Measurements from ENCODE around the gene CNGB1.
"Not testable (repeated sequence)": the region's sequence is repeated elsewhere in the genome, so short reads cannot be mapped to it uniquely, and the experiment has no call there.

Gene CNGB1

DNA sequence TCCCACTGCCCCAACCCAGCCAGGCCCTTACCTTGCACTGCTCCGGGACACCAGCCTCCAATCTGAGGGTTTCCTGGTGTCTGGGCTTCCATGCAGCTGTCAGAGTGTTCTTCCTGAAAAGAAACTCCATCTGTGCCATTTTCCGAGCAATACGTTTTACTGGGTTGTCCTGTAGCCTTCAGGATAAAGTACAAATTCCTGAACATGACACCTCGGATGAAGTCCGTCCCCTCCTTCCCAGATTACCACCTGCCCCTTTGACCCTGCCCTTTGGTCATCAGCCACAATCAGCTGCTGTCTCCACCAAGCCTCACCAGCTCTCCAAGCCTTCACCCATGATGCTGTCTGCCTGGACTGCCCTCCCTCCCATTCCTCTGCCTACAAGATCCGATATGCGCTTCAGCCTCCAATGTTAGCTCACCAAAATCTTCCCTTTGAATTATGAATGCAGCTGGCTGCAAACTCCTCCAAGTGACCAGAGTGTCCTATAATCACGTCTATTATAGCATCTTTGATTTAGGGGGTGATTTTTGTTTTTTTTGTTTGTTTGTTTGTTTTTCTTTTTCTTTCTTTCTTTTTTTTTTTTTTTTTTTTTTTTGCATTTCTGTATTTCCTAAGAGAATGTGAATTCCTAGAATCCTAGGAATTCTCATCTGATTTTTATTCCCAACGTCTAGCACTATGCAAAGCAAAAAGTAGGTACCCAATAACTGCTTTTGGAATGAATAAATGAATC is 108.1 kb downstream of the CNGB1 start:
- no peak for DNase-seq (ENCODE audit: low read depth in 3 of 3)

GRCh38 chr16:57859331-57859730 is 111.6 kb downstream of the CNGB1 start:
- DNase-seq (ENCODE audit: low read depth in 3 of 3) = no peak

DNA sequence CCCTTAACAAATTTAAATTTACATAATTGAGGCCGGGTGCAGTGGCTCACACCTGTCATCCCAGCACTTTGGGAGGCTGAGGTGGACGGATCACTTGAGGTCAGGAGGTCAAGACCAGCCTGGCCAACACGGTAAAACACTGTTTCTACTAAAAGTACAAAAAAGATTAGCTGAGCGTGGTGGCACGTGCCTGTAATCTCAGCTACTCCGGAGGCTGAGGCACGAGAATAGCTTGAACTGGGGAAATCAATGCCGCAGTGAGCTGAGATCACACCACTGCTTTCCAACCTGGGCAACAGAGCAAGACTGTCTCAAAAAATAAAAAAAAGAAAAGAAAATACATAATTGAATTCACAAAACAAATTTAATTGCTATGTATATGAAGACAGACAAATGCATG is 112.3 kb downstream of the CNGB1 start:
- DNase-seq (ENCODE audit: low read depth in 3 of 3) = no peak

DNA sequence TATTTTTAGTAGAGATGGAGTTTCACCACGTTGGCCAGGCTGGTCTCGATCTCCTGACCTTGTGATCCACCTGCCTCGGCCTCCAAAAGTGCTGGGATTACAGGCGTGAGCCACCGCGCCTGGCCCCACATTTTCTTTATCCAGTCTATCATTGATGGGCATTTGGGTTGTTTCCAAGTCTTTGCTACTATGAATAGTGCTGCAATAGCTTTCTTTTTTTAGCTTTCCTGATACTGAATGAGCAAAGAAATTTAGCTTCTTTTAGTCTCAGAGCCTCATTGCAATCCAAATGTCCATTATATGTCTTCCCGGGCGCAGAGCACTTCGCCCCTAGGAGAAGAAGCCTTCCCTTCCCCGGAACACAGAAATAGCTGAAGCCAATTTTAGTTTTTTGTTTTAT is 112.9 kb downstream of the CNGB1 start:
- DNase-seq (ENCODE audit: low read depth in 3 of 3) = not testable (repeated sequence)

- DNase-seq (ENCODE audit: low read depth in 3 of 3) = no peak
Measured at GRCh38 chr16:57855188-57855587, 115.7 kb downstream of the CNGB1 start.

- no peak for DNase-seq (ENCODE audit: low read depth in 3 of 3)
Measured at GRCh38 chr16:57852189-57852588, 118.7 kb downstream of the CNGB1 start.

DNA sequence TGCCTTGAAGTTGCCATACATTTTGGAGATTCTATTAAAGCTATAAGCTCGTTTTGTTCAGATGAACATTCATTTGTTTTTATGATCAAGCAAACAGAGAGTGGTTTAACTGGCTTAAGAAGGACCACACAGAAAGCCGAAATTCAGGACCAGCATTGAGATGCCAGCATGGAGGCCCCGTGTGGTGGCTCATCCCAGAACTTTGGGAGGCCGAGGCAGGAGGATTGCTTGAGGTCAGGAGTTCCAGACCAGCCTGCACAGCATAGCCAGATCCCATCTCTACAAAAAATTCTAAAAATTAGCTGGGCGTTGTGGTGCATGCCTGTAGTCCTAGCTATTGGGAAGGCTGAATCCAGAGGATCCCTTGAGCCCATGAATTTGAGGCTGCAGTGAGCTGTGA is 122.7 kb downstream of the CNGB1 start:
- DNase-seq (ENCODE audit: low read depth in 3 of 3) = no peak

GRCh38 chr16:57846931-57847330 is 124.0 kb downstream of the CNGB1 start:
- DNase-seq (ENCODE audit: low read depth in 3 of 3) = not testable (repeated sequence)

GRCh38 chr16:57846078-57846697 is 124.7 kb downstream of the CNGB1 start:
- no peak for DNase-seq (ENCODE audit: low read depth in 3 of 3)

DNA sequence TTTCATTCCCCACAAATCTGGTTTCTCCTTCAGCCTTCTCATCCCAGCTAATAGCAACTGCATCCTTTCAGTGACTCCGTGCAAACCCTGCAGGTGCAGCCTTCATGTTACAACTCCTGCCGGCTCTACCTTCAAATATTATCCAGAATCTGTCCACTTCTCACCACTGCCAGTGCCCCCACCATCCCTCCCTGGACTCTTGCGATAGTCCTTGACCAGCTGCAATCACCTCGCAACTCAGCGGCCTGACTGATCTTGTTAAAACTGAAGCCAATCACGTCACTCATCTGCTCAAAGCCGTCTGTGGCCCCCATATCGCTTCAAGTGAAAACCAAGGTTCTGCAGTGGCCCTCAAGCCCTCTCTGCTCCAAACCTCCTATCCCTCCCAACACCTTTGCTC is 125.8 kb downstream of the CNGB1 start:
- no peak for DNase-seq (ENCODE audit: low read depth in 3 of 3)

DNA sequence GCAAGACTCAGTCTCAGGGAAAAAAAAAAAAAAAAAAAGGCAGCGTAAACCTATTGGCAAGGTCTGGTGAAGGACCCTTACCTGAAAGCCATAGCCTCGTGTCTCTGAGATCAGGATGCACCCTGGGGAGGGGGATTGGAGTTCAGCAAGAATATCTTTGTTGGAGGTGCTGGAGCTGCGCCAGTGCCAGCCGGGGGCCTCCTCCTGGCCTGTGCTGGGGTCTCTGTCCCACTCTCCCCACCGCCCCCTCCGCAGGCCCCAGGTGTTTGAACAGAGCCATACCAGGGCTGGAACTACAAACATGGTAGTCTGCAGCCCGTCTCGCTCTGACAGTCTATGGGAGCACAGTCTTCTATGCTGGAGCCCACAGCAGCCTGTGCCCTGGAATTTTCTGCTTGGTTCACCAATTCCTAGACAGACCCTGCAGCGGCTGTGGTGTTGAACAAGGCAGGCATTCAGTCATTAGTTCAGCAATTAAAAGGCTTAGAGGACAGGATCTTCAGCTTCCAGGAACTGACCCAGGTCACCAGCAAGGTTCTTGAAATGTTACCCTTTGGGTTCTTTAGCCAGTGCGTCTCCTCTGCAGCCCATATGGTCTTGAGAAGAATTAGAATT is 126.4 kb downstream of the CNGB1 start:
- no peak for DNase-seq (ENCODE audit: low read depth in 3 of 3)

DNA sequence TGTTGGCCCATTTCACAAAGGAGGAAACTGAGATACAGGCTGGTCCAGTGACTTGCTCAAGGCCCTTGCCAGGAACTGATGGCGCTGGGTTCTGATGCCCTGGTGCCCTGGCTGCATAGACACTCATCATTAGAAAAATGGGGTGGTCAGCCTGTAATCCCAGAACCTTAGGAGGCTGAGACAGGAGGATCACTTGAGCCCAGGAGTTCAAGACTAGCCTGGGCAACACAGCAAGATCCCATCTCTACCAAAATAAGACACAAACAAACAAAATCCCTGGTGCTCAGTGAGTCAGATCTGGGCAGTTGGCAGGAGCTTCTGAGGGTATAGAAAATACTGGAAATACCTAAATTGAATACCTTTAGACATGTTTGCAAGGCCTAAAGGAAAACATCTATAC is 127.5 kb downstream of the CNGB1 start:
- DNase-seq (ENCODE audit: low read depth in 3 of 3) = no peak

- no peak for DNase-seq (ENCODE audit: low read depth in 3 of 3)
Measured at GRCh38 chr16:57842601-57843000, 128.3 kb downstream of the CNGB1 start.

DNA sequence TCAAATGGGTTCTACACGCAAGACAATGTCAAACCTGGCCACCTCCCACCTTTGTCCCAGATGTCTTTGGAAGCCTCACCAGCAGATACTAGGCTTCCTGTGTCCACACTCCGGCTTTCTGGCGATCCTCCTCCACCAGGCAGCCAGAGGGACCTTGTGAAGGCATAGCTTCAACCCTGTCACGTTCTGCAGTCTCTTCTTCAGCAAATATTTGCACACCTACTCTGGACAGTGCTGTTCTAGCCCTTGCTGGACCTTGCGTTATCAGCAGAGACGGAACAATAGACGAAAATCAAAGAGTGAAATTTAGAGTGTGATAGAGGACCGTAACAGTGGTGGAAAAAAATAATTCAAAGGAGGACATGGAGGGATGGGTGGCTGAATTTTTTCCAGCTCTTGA is 130.1 kb downstream of the CNGB1 start:
- no peak for DNase-seq (ENCODE audit: low read depth in 3 of 3)

DNA sequence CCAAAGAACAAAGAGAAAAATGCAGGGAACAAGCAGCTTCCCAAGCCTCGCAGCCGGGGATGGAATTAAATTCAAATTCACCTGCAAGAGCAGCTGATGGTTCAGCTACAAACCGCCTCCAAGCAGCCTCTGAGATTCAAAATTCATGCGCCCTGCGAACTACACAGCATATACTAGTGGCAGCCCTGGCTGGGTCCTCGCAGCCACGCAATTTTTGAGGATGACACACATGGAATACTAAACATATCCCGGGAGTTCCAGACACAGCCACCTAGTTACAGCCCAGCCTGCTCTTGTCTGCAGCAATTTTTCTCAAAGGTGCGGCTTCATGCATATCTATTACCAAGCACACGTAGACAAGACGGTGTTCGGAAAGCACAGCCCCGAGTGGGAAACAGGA is 132.8 kb downstream of the CNGB1 start:
- DNase-seq (ENCODE audit: low read depth in 3 of 3) = no peak

DNA sequence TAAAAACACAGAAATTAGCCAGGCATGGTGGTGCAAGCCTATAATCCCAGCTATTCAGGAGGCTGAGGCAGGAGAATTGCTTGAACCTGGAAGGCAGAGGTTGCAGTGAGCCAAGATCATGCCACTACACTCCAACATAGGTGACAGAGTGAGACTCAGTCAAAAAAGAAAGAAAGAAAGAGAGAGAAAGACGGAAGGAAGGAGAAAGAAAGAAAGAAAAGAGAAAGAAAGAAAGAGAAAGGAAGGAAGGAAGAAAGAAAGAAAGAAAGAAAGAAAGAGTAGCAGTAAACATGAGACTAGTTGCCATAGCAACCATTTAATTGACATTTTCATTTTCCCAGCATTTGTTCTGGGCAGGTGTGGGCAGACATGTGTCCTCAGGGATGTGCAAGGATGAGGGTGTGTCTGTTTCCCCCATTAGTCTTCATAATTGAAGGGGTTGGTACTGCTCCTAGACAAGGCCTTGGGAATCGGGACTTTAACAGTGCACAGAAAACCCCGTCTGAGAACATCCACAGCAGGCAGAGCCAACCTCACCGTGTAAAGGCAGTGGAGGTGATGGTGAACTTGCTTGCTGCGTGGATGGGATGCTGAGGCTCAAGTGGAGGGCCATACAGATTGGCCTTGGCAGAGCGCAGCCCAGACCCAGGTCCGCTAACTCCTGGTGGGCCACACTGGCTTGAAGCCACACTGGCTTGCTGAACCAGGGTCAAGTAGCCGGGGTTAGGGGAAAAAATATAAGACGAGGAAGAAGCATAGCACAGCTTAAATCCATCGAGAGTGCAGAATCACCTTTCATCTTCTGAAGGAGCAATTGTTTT is 133.4 kb downstream of the CNGB1 start:
- no peak for DNase-seq (ENCODE audit: low read depth in 3 of 3)

DNA sequence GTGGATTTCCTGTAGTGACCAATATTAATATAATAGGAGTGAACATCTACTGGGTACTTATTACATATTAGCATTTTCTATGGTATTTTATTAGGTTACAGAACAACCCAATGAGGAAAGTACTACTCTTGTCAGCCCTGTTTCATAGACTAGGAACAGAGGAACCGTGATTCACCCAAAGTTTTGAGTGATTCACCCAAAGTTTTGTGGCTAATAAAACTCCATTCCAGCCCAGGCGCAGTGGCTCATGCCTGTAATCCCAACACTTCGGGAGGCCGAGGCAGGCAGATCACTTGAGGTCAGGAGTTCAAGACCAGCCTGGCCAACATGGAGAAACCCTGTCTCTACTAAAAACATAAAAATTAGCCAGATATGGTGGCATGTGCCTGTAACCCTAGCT is 135.5 kb downstream of the CNGB1 start:
- not testable (repeated sequence) for DNase-seq (ENCODE audit: low read depth in 3 of 3)

DNA sequence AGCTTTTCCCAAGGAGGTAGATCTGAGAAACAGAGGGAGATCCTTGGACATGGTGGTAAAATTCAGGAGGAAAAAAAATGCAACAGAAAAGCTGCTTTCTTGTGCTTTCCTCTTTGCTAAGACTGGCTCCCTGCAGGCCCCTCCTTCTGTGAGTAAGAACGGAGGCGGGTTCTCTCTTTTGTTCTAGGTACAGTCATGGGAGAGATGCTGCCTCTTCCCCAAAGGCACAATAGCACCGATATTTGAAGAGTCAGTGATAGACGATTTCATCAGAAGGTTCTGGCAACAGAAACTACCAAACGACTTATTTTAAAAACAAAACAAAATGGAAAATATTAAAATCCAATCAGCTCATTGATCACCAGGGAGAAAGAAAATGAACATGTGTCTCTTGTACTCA is 136.0 kb downstream of the CNGB1 start:
- DNase-seq (ENCODE audit: low read depth in 3 of 3) = no peak

Data from stimulated activated CD4-positive, alpha-beta T cell treated with anti-CD3 and anti-CD28 coated beads, TNF-alpha, amount 100 ng/mL, for 4 hours (primary cell).